H9 (cell line): ENCODE results near the gene MRPL3. TPM values are rescaled to one million over a fixed set of nuclear protein-coding genes. Genes with fewer than 3 reads are reported as not detected.

ENCODE experiments used
- DNase-seq: peaks from one replicate; pipeline ENCODE4 v3.0.0-alpha.2; 2017
- H2AFZ ChIP-seq: one replicate; pipeline ENCODE4 v1.6.1; 2013; ENCODE audit warnings: mild to moderate bottlenecking, low read length, control low read depth, moderate library complexity
- H2AK5ac ChIP-seq: 2 replicates; pipeline ENCODE4 v1.6.1; 2013; ENCODE audit warnings: low read length, control low read depth, mixed read lengths; ENCODE audit not compliant: insufficient read length
- H2BK120ac ChIP-seq: one replicate; pipeline ENCODE4 v1.6.1; 2013; ENCODE audit warnings: low read depth, mild to moderate bottlenecking, low read length, control low read depth, inconsistent platforms; ENCODE audit not compliant: poor library complexity, severe bottlenecking
- H2BK12ac ChIP-seq: 2 replicates; pipeline ENCODE4 v1.6.1; 2013; ENCODE audit warnings: low read length, control low read depth, mixed read lengths, low read depth; ENCODE audit not compliant: insufficient read length
- H2BK15ac ChIP-seq: 2 replicates; pipeline ENCODE4 v1.6.1; 2013; ENCODE audit warnings: low read depth, low read length, control low read depth
- H2BK20ac ChIP-seq: one replicate; pipeline ENCODE4 v1.6.1; 2013; ENCODE audit warnings: low read depth, mild to moderate bottlenecking, low read length, control low read depth, inconsistent platforms; ENCODE audit not compliant: poor library complexity, severe bottlenecking
- H2BK5ac ChIP-seq: 2 replicates; pipeline ENCODE4 v1.6.1; 2013; ENCODE audit warnings: low read length, control low read depth, mixed read lengths; ENCODE audit not compliant: insufficient read length
- H3K14ac ChIP-seq: 2 replicates; pipeline ENCODE4 v1.6.1; 2013; ENCODE audit warnings: low read length, control low read depth; ENCODE audit not compliant: insufficient read depth
- H3K18ac ChIP-seq: 2 replicates; pipeline ENCODE4 v1.6.1; 2013; ENCODE audit warnings: low read depth, mild to moderate bottlenecking, mixed read lengths, low read length, control low read depth; ENCODE audit not compliant: insufficient read length
- H3K23ac ChIP-seq: 2 replicates; pipeline ENCODE4 v1.6.1; 2013; ENCODE audit warnings: low read length, control low read depth, mixed read lengths, low read depth; ENCODE audit not compliant: insufficient read length
- H3K23me2 ChIP-seq: 2 replicates; pipeline ENCODE4 v1.6.1; 2013; ENCODE audit warnings: low read depth, mild to moderate bottlenecking, mixed read lengths, low read length, control low read depth; ENCODE audit not compliant: insufficient read length, poor library complexity, severe bottlenecking
- H3K27ac ChIP-seq: 2 replicates; pipeline ENCODE4 v1.5.1; 2013; ENCODE audit warnings: low read length, control low read depth, mixed read lengths, low read depth; ENCODE audit not compliant: insufficient read length
- H3K27me3 ChIP-seq: 2 replicates; pipeline ENCODE4 v1.6.1; 2013; ENCODE audit warnings: low read length, control low read depth, inconsistent platforms; ENCODE audit not compliant: insufficient read depth
- H3K4ac ChIP-seq: 2 replicates; pipeline ENCODE4 v1.6.1; 2013; ENCODE audit warnings: low read depth, mild to moderate bottlenecking, control low read depth, inconsistent platforms, low read length, moderate library complexity
- H3K4me1 ChIP-seq: 2 replicates; pipeline ENCODE4 v1.6.1; 2013; ENCODE audit warnings: low read length, control low read depth, inconsistent platforms; ENCODE audit not compliant: insufficient read depth
- H3K4me2 ChIP-seq: 2 replicates; pipeline ENCODE4 v1.6.1; 2013; ENCODE audit warnings: low read length, control low read depth, mixed read lengths; ENCODE audit not compliant: insufficient read length, insufficient read depth
- H3K56ac ChIP-seq: 2 replicates; pipeline ENCODE4 v1.6.1; 2013; ENCODE audit warnings: low read depth, mild to moderate bottlenecking, mixed read lengths, low read length, control low read depth; ENCODE audit not compliant: insufficient read length
- H3K79me1 ChIP-seq: 2 replicates; pipeline ENCODE4 v1.6.1; 2013; ENCODE audit warnings: low read depth, mild to moderate bottlenecking, moderate library complexity, low read length, control low read depth, inconsistent platforms; ENCODE audit not compliant: insufficient read depth, poor library complexity, severe bottlenecking
- H3K79me2 ChIP-seq: 2 replicates; pipeline ENCODE4 v1.6.1; 2013; ENCODE audit warnings: low read length, control low read depth, inconsistent platforms; ENCODE audit not compliant: insufficient read depth
- H3K9ac ChIP-seq: 2 replicates; pipeline ENCODE4 v1.6.1; 2013; ENCODE audit warnings: low read length, control low read depth, mixed read lengths; ENCODE audit not compliant: insufficient read length; ENCODE audit errors: extremely low read depth
- H3K9me3 ChIP-seq: one replicate; pipeline ENCODE4 v1.6.1; 2013; ENCODE audit warnings: low read depth, low read length, inconsistent platforms; ENCODE audit not compliant: control insufficient read depth
- H3T11ph ChIP-seq: one replicate; pipeline ENCODE4 v1.6.1; 2013; ENCODE audit warnings: mild to moderate bottlenecking, low read length, control low read depth, inconsistent platforms
- H4K20me1 ChIP-seq: one replicate; pipeline ENCODE4 v1.6.1; 2013; ENCODE audit not compliant: control insufficient read depth, insufficient read length, insufficient read depth
- H4K5ac ChIP-seq: 2 replicates; pipeline ENCODE4 v1.6.1; 2013; ENCODE audit warnings: low read depth, mild to moderate bottlenecking, mixed read lengths, low read length, control low read depth; ENCODE audit not compliant: insufficient read length
- H4K8ac ChIP-seq: replicated peaks from 2 replicates; pipeline ENCODE4 v1.6.1; 2013; ENCODE audit warnings: low read length, control low read depth, mixed read lengths, low read depth; ENCODE audit not compliant: insufficient read length
- H4K91ac ChIP-seq: 2 replicates; pipeline ENCODE4 v1.6.1; 2013; ENCODE audit warnings: low read depth, mild to moderate bottlenecking, moderate library complexity, mixed read lengths, low read length, control low read depth; ENCODE audit not compliant: insufficient read length
- H3K27ac Mint-ChIP-seq, 3 experiments: 2 replicates in 2 of 3; 3 replicates in 1 of 3; pipeline ENCODE4 v1.8.0; 2020 to 2021; ENCODE audit warnings: mixed read lengths in 3 of 3, mild to moderate bottlenecking in 1 of 3, moderate library complexity in 1 of 3
- H3K27me3 Mint-ChIP-seq: 2 replicates; pipeline ENCODE4 v1.8.0; 2021; ENCODE audit warnings: low read depth, mild to moderate bottlenecking, moderate library complexity, mixed read lengths
- H3K36me3 Mint-ChIP-seq, 3 experiments: 2 replicates in 2 of 3; 3 replicates in 1 of 3; pipeline ENCODE4 v1.8.0; 2020 to 2021; ENCODE audit warnings: low read depth in 3 of 3, mixed read lengths in 3 of 3; ENCODE audit not compliant: insufficient read depth in 1 of 3
- H3K4me1 Mint-ChIP-seq, 2 experiments: 2 replicates each; pipeline ENCODE4 v1.8.0; 2020; ENCODE audit warnings: mixed read lengths in 2 of 2
- H3K4me3 Mint-ChIP-seq, 2 experiments: 2 replicates in 1 of 2; 3 replicates in 1 of 2; pipeline ENCODE4 v1.8.0; 2020 to 2021; ENCODE audit warnings: mild to moderate bottlenecking in 2 of 2, mixed read lengths in 2 of 2, moderate library complexity in 1 of 2
- H3K9me3 Mint-ChIP-seq, 2 experiments: 2 replicates in 1 of 2; 3 replicates in 1 of 2; pipeline ENCODE4 v1.8.0; 2020; ENCODE audit warnings: mild to moderate bottlenecking in 2 of 2, mixed read lengths in 2 of 2, moderate library complexity in 1 of 2
- WGBS: extraction: QIAGEN DNeasy Blood & Tissue Kit; methylation state at CpG from one replicate; pipeline ENCODE4 v1.1.7; 2013; ENCODE audit warnings: missing lambda C conversion rate, low lambda C conversion rate, mixed read lengths; ENCODE audit not compliant: insufficient read length; ENCODE audit errors: extremely low coverage; 5-methylcytosine and 5-hydroxymethylcytosine counted together
- total RNA-seq: library from RNA; stranded (reverse); gene quantifications from 2 replicates; pipeline ENCODE4 v1.2.1, GENCODE V29; 2021
- TF ChIP-seq, protein P1 (sequence below): fragments of 200-600 bp; sonication (generic); conservative IDR thresholded peaks from 3 replicates; pipeline ENCODE4 v1.8.0; 2021; ENCODE audit warnings: antibody characterized with exemption, mild to moderate bottlenecking

Gene MRPL3
- total RNA-seq, 1 experiment from 2014 or later: 154 TPM

DNA sequence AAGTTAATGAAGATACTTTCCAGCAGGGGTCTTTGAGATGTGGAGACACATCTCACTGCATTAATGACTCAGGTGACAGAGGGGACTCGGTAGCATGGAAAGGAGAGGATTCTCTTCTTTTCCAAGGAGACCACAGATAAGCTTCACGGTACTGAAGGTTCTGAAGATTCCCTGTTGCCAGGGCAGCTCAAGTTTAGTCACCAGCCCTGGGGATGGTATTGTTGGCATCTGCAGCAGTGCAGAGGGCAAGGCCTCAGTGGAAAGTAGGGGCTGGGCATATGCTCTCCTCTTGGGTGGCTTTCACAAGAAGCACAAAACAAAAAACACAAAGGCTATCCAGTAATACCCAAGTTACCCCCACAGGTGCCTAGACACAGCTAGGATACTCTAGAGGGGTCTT lies 38.0 kb upstream of the MRPL3 start:
- H2BK120ac ChIP-seq: no peak overlapping the region
- no peak overlapping the region for H2BK12ac ChIP-seq
- no peak overlapping the region for H3K4me3 Mint-ChIP-seq
- no peak overlapping the region for H3K14ac ChIP-seq
- no CpG with 5 or more reads among the region's 2 CpGs for WGBS
- DNase-seq: no peak
- no peaks in the 10 kb centered on the region for H3K27me3 ChIP-seq
- H3K27me3 Mint-ChIP-seq: no peaks in the 10 kb centered on the region
- no peaks in the 10 kb centered on the region for H4K20me1 ChIP-seq
- no peaks in the 10 kb centered on the region for H3K79me1 ChIP-seq
- H3K9ac ChIP-seq: no peak overlapping the region
- H3K79me2 ChIP-seq: no peaks in the 10 kb centered on the region
- H3K36me3 Mint-ChIP-seq: no peaks in the 10 kb centered on the region
- H2BK5ac ChIP-seq: no peak overlapping the region
- H4K8ac ChIP-seq: no peak overlapping the region
- TF ChIP-seq, protein P1, sequence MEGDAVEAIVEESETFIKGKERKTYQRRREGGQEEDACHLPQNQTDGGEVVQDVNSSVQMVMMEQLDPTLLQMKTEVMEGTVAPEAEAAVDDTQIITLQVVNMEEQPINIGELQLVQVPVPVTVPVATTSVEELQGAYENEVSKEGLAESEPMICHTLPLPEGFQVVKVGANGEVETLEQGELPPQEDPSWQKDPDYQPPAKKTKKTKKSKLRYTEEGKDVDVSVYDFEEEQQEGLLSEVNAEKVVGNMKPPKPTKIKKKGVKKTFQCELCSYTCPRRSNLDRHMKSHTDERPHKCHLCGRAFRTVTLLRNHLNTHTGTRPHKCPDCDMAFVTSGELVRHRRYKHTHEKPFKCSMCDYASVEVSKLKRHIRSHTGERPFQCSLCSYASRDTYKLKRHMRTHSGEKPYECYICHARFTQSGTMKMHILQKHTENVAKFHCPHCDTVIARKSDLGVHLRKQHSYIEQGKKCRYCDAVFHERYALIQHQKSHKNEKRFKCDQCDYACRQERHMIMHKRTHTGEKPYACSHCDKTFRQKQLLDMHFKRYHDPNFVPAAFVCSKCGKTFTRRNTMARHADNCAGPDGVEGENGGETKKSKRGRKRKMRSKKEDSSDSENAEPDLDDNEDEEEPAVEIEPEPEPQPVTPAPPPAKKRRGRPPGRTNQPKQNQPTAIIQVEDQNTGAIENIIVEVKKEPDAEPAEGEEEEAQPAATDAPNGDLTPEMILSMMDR: no peak
- no peak overlapping the region for H4K91ac ChIP-seq
- peaks cover 4 to 6% of the 10 kb centered on the region in 2 experiments for H3K4me1 Mint-ChIP-seq
- H3K23ac ChIP-seq: no peak overlapping the region
- H3K27ac Mint-ChIP-seq: no peak overlapping the region
- no peak overlapping the region for H3K4ac ChIP-seq
- H3K18ac ChIP-seq: no peak overlapping the region
- H3T11ph ChIP-seq: no peak overlapping the region
- no peak overlapping the region for H2AK5ac ChIP-seq
- no peak overlapping the region for H3K27ac ChIP-seq
- H3K23me2 ChIP-seq: no peaks in the 10 kb centered on the region
- H4K5ac ChIP-seq: no peak overlapping the region
- no peak overlapping the region for H2BK20ac ChIP-seq
- no peak overlapping the region for H2BK15ac ChIP-seq
- H2AFZ ChIP-seq: no peak overlapping the region
- H3K4me2 ChIP-seq: no peak overlapping the region
- no peaks in the 10 kb centered on the region for H3K9me3 ChIP-seq
- H3K4me1 ChIP-seq: peaks cover 3% of the 10 kb centered on the region; the same call in 1 of the 2 replicates
- H3K56ac ChIP-seq: no peak overlapping the region
- no peaks in the 10 kb centered on the region for H3K9me3 Mint-ChIP-seq
